Lower lobe of right lung (tissue), 2 donors: ENCODE results near the gene ZNF609. TPM values are rescaled to one million over a fixed set of nuclear protein-coding genes. Genes with fewer than 3 reads are reported as not detected.
A peak's percentile ranks its signal among the peaks of the same experiment; 100 is the strongest.

ENCODE experiments used
- ATAC-seq, 2 donors: fragments of 200-7000 bp; cut with Tn5 transposase; one replicate each; pipeline ENCODE4 v1.9.1; 2020 to 2022; ENCODE audit warnings: mild to moderate bottlenecking in 2 of 2, moderate library complexity in 2 of 2
- DNase-seq: peaks from one replicate; pipeline ENCODE4 v3.0.0-alpha.2; 2020
- H3K27ac ChIP-seq: fragments of 200-600 bp; one replicate; pipeline ENCODE4 v1.8.0; 2022
- H3K27me3 ChIP-seq: fragments of 200-600 bp; one replicate; pipeline ENCODE4 v1.8.0; 2022; ENCODE audit warnings: low read depth
- H3K36me3 ChIP-seq: fragments of 200-600 bp; one replicate; pipeline ENCODE4 v1.8.0; 2022; ENCODE audit warnings: mild to moderate bottlenecking
- H3K4me1 ChIP-seq: fragments of 200-600 bp; one replicate; pipeline ENCODE4 v1.8.0; 2022
- H3K4me3 ChIP-seq: fragments of 200-600 bp; one replicate; pipeline ENCODE4 v1.8.0; 2022; ENCODE audit warnings: mild to moderate bottlenecking
- H3K9me3 ChIP-seq: fragments of 200-600 bp; one replicate; pipeline ENCODE4 v1.8.0; 2022
- intact Hi-C: fragments of 100-400 bp; cut with DNase I; formaldehyde crosslinking; loops from one replicate; pipeline ENCODE4 v1.11.0; 2022
- total RNA-seq: library from RNA; stranded (reverse); fragmentation: NEBNext Ultra II Directional; extraction: Animal tissue kit (Norgen Biotek cat#: 25700); gene quantifications from one replicate; pipeline ENCODE4 v1.2.1, GENCODE V29; 2021
- TF ChIP-seq, protein P1 (sequence below): fragments of 200-600 bp; IDR thresholded peaks from one replicate; pipeline ENCODE4 v1.8.0; 2022; ENCODE audit warnings: antibody characterized with exemption, mild to moderate bottlenecking
- donor health status: DM: no; HTN: yes; CAD: no; lungs with severe emphysema.

ZNF609 gene
- total RNA-seq, 1 donor from 2014 or later: 45.3 TPM

DNA sequence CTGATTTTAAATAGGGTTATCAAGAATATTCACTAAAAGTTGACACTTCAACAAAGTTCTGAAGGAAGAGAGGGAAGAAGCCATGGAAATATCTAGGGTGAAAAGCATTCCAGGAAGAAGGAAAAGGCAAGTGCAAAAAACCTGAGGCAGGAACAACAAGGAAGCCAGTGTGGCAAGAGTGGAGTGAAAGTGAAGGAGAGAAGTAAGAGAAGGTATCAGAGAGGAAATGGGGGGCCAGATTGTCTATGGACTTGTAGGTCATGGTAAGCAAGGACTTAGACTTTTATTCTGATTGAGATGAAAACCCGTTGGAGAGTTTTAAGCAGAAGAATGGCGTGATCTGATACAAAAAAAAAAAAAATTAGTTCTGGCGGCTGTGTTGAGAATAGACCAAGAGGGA, 18.5 kb upstream of the ZNF609 start:
- Histone ChIP-seq H3K27me3 (no peaks in the 10 kb centered on the region), H3K9me3 (no peaks in the 10 kb centered on the region), H3K4me1 (no peaks in the 10 kb centered on the region), H3K27ac (no peak overlapping the region), H3K4me3 (no peak overlapping the region), H3K36me3 (peaks cover 19% of the 10 kb centered on the region)
- TF ChIP-seq, protein P1, sequence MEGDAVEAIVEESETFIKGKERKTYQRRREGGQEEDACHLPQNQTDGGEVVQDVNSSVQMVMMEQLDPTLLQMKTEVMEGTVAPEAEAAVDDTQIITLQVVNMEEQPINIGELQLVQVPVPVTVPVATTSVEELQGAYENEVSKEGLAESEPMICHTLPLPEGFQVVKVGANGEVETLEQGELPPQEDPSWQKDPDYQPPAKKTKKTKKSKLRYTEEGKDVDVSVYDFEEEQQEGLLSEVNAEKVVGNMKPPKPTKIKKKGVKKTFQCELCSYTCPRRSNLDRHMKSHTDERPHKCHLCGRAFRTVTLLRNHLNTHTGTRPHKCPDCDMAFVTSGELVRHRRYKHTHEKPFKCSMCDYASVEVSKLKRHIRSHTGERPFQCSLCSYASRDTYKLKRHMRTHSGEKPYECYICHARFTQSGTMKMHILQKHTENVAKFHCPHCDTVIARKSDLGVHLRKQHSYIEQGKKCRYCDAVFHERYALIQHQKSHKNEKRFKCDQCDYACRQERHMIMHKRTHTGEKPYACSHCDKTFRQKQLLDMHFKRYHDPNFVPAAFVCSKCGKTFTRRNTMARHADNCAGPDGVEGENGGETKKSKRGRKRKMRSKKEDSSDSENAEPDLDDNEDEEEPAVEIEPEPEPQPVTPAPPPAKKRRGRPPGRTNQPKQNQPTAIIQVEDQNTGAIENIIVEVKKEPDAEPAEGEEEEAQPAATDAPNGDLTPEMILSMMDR: no peak
- intact Hi-C loops: no loop called here
- DNase-seq (no peak), ATAC-seq (no peak)

DNA sequence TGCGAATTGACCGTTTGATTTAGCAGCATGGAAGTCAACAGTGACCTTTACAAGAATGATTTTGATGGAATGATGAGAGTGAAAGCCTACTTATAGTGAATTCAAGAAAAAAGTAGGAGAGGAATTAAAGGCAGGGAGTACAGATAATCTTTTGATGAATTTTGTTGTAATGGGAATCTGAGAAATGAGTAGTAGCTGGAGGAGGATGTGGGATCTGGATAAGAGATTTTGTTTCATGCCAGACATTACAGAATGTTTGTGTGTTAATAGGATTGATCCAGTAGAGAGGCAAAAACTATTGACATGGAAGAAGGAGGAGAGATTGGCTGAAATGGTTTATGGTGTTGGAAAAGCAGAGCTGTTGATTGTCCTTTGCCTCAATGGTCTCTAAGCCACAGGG, 17.4 kb upstream of the ZNF609 start:
- Histone ChIP-seq H3K4me3 (no peak overlapping the region), H3K36me3 (peaks cover 29% of the 10 kb centered on the region), H3K27me3 (no peaks in the 10 kb centered on the region), H3K9me3 (no peaks in the 10 kb centered on the region), H3K27ac (no peak overlapping the region), H3K4me1 (no peaks in the 10 kb centered on the region)
- no peak for DNase-seq
- intact Hi-C loops: no loop called here
- TF ChIP-seq, protein P1: no peak
- no peak for ATAC-seq

- ATAC-seq (peak in 1 of 2 donors; percentile 39), DNase-seq (no peak)
- H3K36me3 ChIP-seq: peaks cover 38% of the 10 kb centered on the region
- no peaks in the 10 kb centered on the region for H3K4me1 ChIP-seq
- peak overlapping the region; percentile 8 for H3K27ac ChIP-seq
- TF ChIP-seq, protein P1: no peak
- H3K4me3 ChIP-seq: no peak overlapping the region
- no peaks in the 10 kb centered on the region for H3K9me3 ChIP-seq
- H3K27me3 ChIP-seq: no peaks in the 10 kb centered on the region
- intact Hi-C loops: no loop called here
Measured at GRCh38 chr15:64443747-64444621, 16.4 kb upstream of the ZNF609 start.

DNA sequence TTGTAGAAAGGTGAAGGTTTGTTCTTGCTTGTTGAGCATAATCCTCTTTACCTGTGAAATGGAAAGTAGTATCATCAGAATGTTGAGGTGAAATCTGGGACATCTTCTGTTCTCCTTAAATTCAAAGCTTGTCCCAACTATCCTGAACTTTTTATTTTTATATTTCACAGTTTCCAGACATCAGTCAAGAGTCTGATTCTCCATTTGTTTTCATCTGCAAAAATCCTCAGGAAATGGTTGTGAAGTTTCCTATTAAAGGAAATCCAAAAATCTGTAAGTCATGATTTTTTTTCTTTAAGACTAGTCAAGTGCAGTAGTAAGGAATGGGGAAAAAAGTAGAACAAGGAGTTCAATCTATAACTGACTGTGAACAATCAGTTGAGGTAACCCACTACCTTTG, 15.5 kb upstream of the ZNF609 start:
- intact Hi-C loops: no loop called here
- TF ChIP-seq, protein P1: no peak
- H3K4me1 ChIP-seq: no peaks in the 10 kb centered on the region
- peaks cover 42% of the 10 kb centered on the region for H3K36me3 ChIP-seq
- H3K4me3 ChIP-seq: no peak overlapping the region
- no peak overlapping the region for H3K27ac ChIP-seq
- no peak for DNase-seq
- H3K27me3 ChIP-seq: no peaks in the 10 kb centered on the region
- ATAC-seq: no peak
- H3K9me3 ChIP-seq: no peaks in the 10 kb centered on the region

DNA sequence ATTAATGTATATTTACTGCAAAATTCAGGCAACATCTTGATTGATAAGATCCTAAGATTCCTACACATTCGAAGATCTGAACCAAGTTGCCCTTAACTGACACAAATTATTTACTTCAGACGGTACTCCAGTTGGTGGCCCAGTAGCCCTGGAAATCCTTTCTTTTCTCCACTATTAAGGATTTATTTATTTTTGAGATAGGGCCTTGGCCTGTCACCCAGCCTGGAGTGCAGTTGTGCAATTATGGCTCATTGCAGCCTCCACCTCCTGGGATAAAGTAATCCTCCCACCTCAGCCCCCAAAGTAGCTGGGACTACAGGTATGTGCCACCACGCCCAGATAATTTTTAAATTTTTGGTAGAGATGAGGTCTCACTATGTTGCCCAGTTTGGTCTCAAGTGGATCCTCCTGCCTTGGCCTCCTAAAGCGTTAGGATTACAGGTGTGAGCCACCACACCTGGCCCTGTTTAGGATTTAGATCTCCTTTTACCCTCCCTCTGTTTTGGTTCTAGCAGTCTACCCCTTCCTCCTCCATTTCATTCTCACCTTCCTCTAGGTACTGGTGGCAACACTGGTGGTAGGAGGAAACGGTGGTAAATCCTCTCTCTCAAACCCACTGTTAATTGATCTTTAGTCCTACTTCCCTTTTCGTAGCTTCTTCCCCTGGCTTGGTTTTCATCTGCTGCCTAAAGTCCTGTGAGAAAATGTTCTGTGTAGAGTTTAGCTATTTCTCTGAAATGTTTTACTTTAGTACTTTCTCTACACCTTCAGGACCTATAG, 12.7 kb upstream of the ZNF609 start:
- TF ChIP-seq, protein P1: no peak
- Histone ChIP-seq H3K27ac (no peak overlapping the region), H3K9me3 (no peaks in the 10 kb centered on the region), H3K4me3 (no peak overlapping the region), H3K27me3 (no peaks in the 10 kb centered on the region), H3K4me1 (no peaks in the 10 kb centered on the region), H3K36me3 (peaks cover 50% of the 10 kb centered on the region)
- intact Hi-C loops: no loop called here
- ATAC-seq: no peak
- no peak for DNase-seq
